HEK293 (cell line): ENCODE results near the gene BTNL9.

Experiments used
- CTCF ChIA-PET: fragments of 350-600 bp; formaldehyde crosslinking; extraction: SDS; loops from one replicate; lab custom pipeline; 2021; ENCODE audit warnings: antibody characterized with exemption; lab: Yijun Ruan, JAX
- POLR2A ChIA-PET: fragments of 300-600 bp; formaldehyde crosslinking; extraction: SDS; loops from one replicate; lab custom pipeline; 2020; ENCODE audit warnings: antibody characterized with exemption, inconsistent platforms; lab: Yijun Ruan, JAX
- H3K27ac ChIP-seq: fragments of 200-500 bp; sonication (Bioruptor generic); 2 replicates; pipeline ENCODE4 v1.5.1; 2014; ENCODE audit warnings: low read depth, low read length, control low read depth, inconsistent platforms; ENCODE audit errors: extremely low read depth
- H3K36me3 ChIP-seq, 2 experiments: fragments of 200-500 bp in 1 of 2; sonication (Bioruptor generic) in 1 of 2; 1 replicate in 1 of 2; 2 replicates in 1 of 2; pipeline ENCODE4 v1.5.1; 2014 to 2017; ENCODE audit warnings: inconsistent platforms in 2 of 2, low read length in 2 of 2; ENCODE audit not compliant: control insufficient read depth in 2 of 2, insufficient read depth in 1 of 2
- H3K4me1 ChIP-seq: fragments of 200-500 bp; sonication (Bioruptor generic); 2 replicates; pipeline ENCODE4 v1.5.1; 2014; ENCODE audit warnings: mild to moderate bottlenecking, low read length, inconsistent platforms; ENCODE audit not compliant: control insufficient read depth, insufficient read depth
- H3K4me3 ChIP-seq: 2 replicates; pipeline ENCODE4 v1.5.1; 2011; ENCODE audit warnings: low read depth, mild to moderate bottlenecking, control low read depth, low read length, moderate library complexity
- H3K9me3 ChIP-seq: fragments of 200-500 bp; sonication (Bioruptor generic); 2 replicates; pipeline ENCODE4 v1.5.1; 2014; ENCODE audit warnings: low read depth, low read length, inconsistent platforms; ENCODE audit not compliant: control insufficient read depth, insufficient read depth
- CTCF ChIP-seq: fragments of 450-650 bp; formaldehyde crosslinking; IDR thresholded peaks from 2 replicates; pipeline ENCODE4 v1.5.1; 2016; ENCODE audit warnings: missing biosample characterization, missing genetic modification characterization
- GLI4 ChIP-seq: fragments of 450-650 bp; formaldehyde crosslinking; IDR thresholded peaks from 2 replicates; pipeline ENCODE4 v1.5.1; 2016; ENCODE audit warnings: missing biosample characterization, missing genetic modification characterization
- KLF10 ChIP-seq: fragments of 450-650 bp; IDR thresholded peaks from 2 replicates; pipeline ENCODE4 v1.5.1; 2018; ENCODE audit warnings: missing biosample characterization, mild to moderate bottlenecking, missing genetic modification characterization
- KLF16 ChIP-seq: fragments of 450-650 bp; formaldehyde crosslinking; IDR thresholded peaks from 2 replicates; pipeline ENCODE4 v1.5.1; 2017; ENCODE audit warnings: missing biosample characterization, missing genetic modification characterization
- OVOL3 ChIP-seq: fragments of 450-650 bp; formaldehyde crosslinking; IDR thresholded peaks from 2 replicates; pipeline ENCODE4 v1.5.1; 2016; ENCODE audit warnings: missing biosample characterization, missing genetic modification characterization
- PRDM4 ChIP-seq: fragments of 450-650 bp; formaldehyde crosslinking; IDR thresholded peaks from 2 replicates; pipeline ENCODE4 v1.5.1; 2017; ENCODE audit warnings: missing biosample characterization, missing genetic modification characterization
- SCRT1 ChIP-seq: fragments of 450-650 bp; formaldehyde crosslinking; IDR thresholded peaks from 2 replicates; pipeline ENCODE4 v1.5.1; 2016; ENCODE audit warnings: missing biosample characterization, missing genetic modification characterization, borderline replicate concordance
- ZBTB1 ChIP-seq: fragments of 450-650 bp; formaldehyde crosslinking; IDR thresholded peaks from 2 replicates; pipeline ENCODE4 v1.5.1; 2016; ENCODE audit warnings: missing biosample characterization, missing genetic modification characterization
- ZBTB21 ChIP-seq: fragments of 450-650 bp; formaldehyde crosslinking; IDR thresholded peaks from 2 replicates; pipeline ENCODE4 v1.5.1; 2017; ENCODE audit warnings: missing biosample characterization, missing genetic modification characterization
- ZFP41 ChIP-seq: fragments of 450-650 bp; formaldehyde crosslinking; IDR thresholded peaks from 2 replicates; pipeline ENCODE4 v1.5.1; 2016; ENCODE audit warnings: missing biosample characterization, missing genetic modification characterization, borderline replicate concordance
- ZNF16 ChIP-seq: fragments of 450-650 bp; formaldehyde crosslinking; IDR thresholded peaks from 2 replicates; pipeline ENCODE4 v1.5.1; 2016; ENCODE audit warnings: low read depth, missing biosample characterization, missing genetic modification characterization
- ZNF248 ChIP-seq: fragments of 450-650 bp; formaldehyde crosslinking; IDR thresholded peaks from 2 replicates; pipeline ENCODE4 v1.5.1; 2017; ENCODE audit warnings: missing biosample characterization, missing genetic modification characterization
- ZNF266 ChIP-seq: fragments of 450-650 bp; formaldehyde crosslinking; IDR thresholded peaks from 2 replicates; pipeline ENCODE4 v1.5.1; 2016; ENCODE audit warnings: missing biosample characterization, missing genetic modification characterization, low read depth
- ZNF354C ChIP-seq: fragments of 450-650 bp; formaldehyde crosslinking; IDR thresholded peaks from 2 replicates; pipeline ENCODE4 v1.5.1; 2016; ENCODE audit warnings: missing biosample characterization, missing genetic modification characterization, low read depth, borderline replicate concordance
- ZNF366 ChIP-seq: fragments of 450-650 bp; formaldehyde crosslinking; conservative IDR thresholded peaks from 2 replicates; pipeline ENCODE4 v1.5.1; 2016; ENCODE audit warnings: missing biosample characterization, missing genetic modification characterization
- ZNF416 ChIP-seq: fragments of 450-650 bp; formaldehyde crosslinking; IDR thresholded peaks from 2 replicates; pipeline ENCODE4 v1.5.1; 2016; ENCODE audit warnings: missing biosample characterization, missing genetic modification characterization
- ZNF473 ChIP-seq: fragments of 450-650 bp; formaldehyde crosslinking; IDR thresholded peaks from 2 replicates; pipeline ENCODE4 v1.5.1; 2017; ENCODE audit warnings: missing biosample characterization, missing genetic modification characterization
- ZNF544 ChIP-seq: fragments of 450-650 bp; formaldehyde crosslinking; IDR thresholded peaks from 2 replicates; pipeline ENCODE4 v1.5.0; 2017; ENCODE audit warnings: missing biosample characterization, missing genetic modification characterization
- ZNF555 ChIP-seq: fragments of 450-650 bp; formaldehyde crosslinking; conservative IDR thresholded peaks from 2 replicates; pipeline ENCODE4 v1.5.1; 2017; ENCODE audit warnings: missing biosample characterization, mild to moderate bottlenecking, missing genetic modification characterization, inconsistent platforms
- ZNF560 ChIP-seq: fragments of 450-650 bp; formaldehyde crosslinking; IDR thresholded peaks from 2 replicates; pipeline ENCODE4 v1.5.1; 2017; ENCODE audit warnings: missing biosample characterization, missing genetic modification characterization, borderline replicate concordance
- ZNF600 ChIP-seq: fragments of 450-650 bp; formaldehyde crosslinking; IDR thresholded peaks from 2 replicates; pipeline ENCODE4 v1.5.1; 2016; ENCODE audit warnings: missing biosample characterization, missing genetic modification characterization
- ZNF623 ChIP-seq: fragments of 450-650 bp; formaldehyde crosslinking; IDR thresholded peaks from 2 replicates; pipeline ENCODE4 v1.5.1; 2016; ENCODE audit warnings: missing biosample characterization, missing genetic modification characterization
- ZNF658 ChIP-seq: fragments of 450-650 bp; formaldehyde crosslinking; IDR thresholded peaks from 2 replicates; pipeline ENCODE4; 2016; ENCODE audit warnings: missing biosample characterization, missing genetic modification characterization
- ZNF791 ChIP-seq: fragments of 450-650 bp; formaldehyde crosslinking; IDR thresholded peaks from 2 replicates; pipeline ENCODE4 v1.5.1; 2016; ENCODE audit warnings: missing biosample characterization, missing genetic modification characterization
- TF ChIP-seq, protein P1 (sequence below): fragments of 450-650 bp; formaldehyde crosslinking; IDR thresholded peaks from 2 replicates; pipeline ENCODE4 v1.5.1; 2016; ENCODE audit warnings: missing biosample characterization, missing genetic modification characterization

Gene BTNL9

GRCh38 chr5:181031716-181032115 lies 8.3 kb upstream of the BTNL9 start (continued):
- no peak for TF ChIP-seq PRDM4

DNA sequence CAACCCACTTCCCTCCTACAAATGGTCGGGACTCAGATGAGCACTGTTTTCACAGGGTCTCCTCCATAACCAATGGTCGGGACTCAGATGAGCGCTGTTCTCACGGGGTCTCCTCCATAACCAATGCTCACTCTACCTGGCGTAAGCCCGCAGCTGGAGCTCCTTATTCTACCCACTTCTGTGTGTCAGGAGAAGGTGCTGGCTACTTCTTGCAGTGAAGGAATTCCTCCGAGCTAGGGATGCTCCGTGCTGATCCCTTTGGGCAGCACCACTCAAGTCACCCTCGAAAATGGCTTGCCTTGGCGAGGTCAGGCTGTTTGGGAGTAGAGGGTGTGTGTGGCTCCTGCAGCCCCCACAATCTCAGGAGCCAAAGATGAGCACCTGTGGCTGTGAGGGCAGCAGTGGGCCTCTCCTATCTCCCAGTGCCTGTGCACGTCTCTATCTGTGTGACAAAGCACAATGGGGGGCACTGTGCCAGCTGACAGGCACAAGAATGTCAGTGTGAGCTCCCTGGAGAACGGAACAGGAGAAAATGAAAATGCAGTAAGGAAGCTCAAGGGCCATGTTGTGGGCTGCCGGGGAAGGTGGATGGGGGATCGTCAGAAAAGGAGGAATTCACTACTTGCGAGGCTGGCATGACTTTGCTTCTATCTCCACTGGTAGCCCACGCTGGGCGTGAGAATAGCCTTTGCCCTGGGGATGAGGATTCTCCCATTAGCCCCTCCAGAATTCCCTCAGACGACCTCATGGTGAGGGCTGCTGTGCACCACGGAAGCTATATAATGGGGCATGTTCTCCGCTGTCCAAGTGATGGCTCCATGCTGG lies 3.9 kb upstream of the BTNL9 start:
- CTCF ChIA-PET: no interaction called here
- POLR2A ChIA-PET: no interaction called here
- Histone ChIP-seq H3K27ac (no peak overlapping the region), H3K4me1 (no peaks in the 10 kb centered on the region), H3K36me3 (no peaks in the 10 kb centered on the region), H3K4me3 (no peak overlapping the region), H3K9me3 (no peaks in the 10 kb centered on the region)
- TF ChIP-seq ZBTB1: no peak
- no peak for TF ChIP-seq KLF16
- TF ChIP-seq ZNF366 (tag by site-specific recombination): no peak
- no peak for TF ChIP-seq ZNF623
- no peak for TF ChIP-seq ZNF600 (tag by site-specific recombination)
- TF ChIP-seq ZBTB21 (tag by site-specific recombination): no peak
- TF ChIP-seq ZNF473 (tag by site-specific recombination): no peak
- no peak for TF ChIP-seq KLF10 (tag by site-specific recombination)

- H3K9me3 ChIP-seq: no peaks in the 10 kb centered on the region
- no peak overlapping the region for H3K4me3 ChIP-seq
- no peaks in the 10 kb centered on the region for H3K36me3 ChIP-seq
- H3K27ac ChIP-seq: no peak overlapping the region
- CTCF ChIA-PET: no interaction called here
- H3K4me1 ChIP-seq: no peaks in the 10 kb centered on the region
- POLR2A ChIA-PET: no interaction called here
- TF ChIP-seq ZNF416 (tag by site-specific recombination) (no peak), GLI4 (tag by site-specific recombination) (no peak), OVOL3 (tag by site-specific recombination) (no peak), SCRT1 (tag by site-specific recombination) (no peak), ZNF544 (no peak), ZFP41 (tag by site-specific recombination) (no peak), ZNF266 (no peak), ZNF555 (tag by site-specific recombination) (no peak), CTCF (tag by site-specific recombination) (no peak), ZNF16 (tag by site-specific recombination) (no peak), ZNF791 (tag by site-specific recombination) (no peak), ZNF658 (tag by site-specific recombination) (no peak), ZNF354C (tag by site-specific recombination) (no peak), ZNF560 (tag by site-specific recombination) (no peak), ZNF248 (tag by site-specific recombination) (no peak)
- TF ChIP-seq, protein P1, sequence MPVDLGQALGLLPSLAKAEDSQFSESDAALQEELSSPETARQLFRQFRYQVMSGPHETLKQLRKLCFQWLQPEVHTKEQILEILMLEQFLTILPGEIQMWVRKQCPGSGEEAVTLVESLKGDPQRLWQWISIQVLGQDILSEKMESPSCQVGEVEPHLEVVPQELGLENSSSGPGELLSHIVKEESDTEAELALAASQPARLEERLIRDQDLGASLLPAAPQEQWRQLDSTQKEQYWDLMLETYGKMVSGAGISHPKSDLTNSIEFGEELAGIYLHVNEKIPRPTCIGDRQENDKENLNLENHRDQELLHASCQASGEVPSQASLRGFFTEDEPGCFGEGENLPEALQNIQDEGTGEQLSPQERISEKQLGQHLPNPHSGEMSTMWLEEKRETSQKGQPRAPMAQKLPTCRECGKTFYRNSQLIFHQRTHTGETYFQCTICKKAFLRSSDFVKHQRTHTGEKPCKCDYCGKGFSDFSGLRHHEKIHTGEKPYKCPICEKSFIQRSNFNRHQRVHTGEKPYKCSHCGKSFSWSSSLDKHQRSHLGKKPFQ (tag by site-specific recombination): no peak
Observed at GRCh38 chr5:181036816-181037364, 3.2 kb upstream of the BTNL9 start.
